HS-27A (cell line): Measurements from ENCODE around the gene FAIM.
"Not testable (repeated sequence)": the region's sequence is repeated elsewhere in the genome, so short reads cannot be mapped to it uniquely, and the experiment has no call there.

Experiments used
- DNase-seq: peaks from one replicate; pipeline ENCODE4 v3.0.0-alpha.2; 2012; ENCODE audit warnings: low read depth, missing footprints

FAIM gene

GRCh38 chr3:138608322-138609135, at the start of gene FAIM:
FAIM (plus strand) TSS chr3:138608771; CDS start chr3:138619727, 10,956 bp downstream.
- DNase-seq: no peak

GRCh38 chr3:138559134-138559533, 49.4 kb upstream of the FAIM start:
- no peak for DNase-seq

GRCh38 chr3:138560501-138560900, 48.1 kb upstream of the FAIM start:
- no peak for DNase-seq

- DNase-seq: not testable (repeated sequence)
These were observed 45.7 kb upstream of the FAIM start for GRCh38 chr3:138562902-138563301.

- not testable (repeated sequence) for DNase-seq
These were observed 42.3 kb upstream of the FAIM start for GRCh38 chr3:138566293-138566692.

- DNase-seq: no peak
These were observed 41.2 kb upstream of the FAIM start for GRCh38 chr3:138567403-138567802.

GRCh38 chr3:138569090-138569489, 39.5 kb upstream of the FAIM start:
- peak; percentile 2 for DNase-seq

- DNase-seq: not testable (repeated sequence)
These were observed 38.9 kb upstream of the FAIM start for GRCh38 chr3:138569624-138570023.

- DNase-seq: no peak
These were observed 35.4 kb upstream of the FAIM start for GRCh38 chr3:138573138-138573537.

GRCh38 chr3:138578141-138578540, 30.4 kb upstream of the FAIM start:
- DNase-seq: no peak

GRCh38 chr3:138578961-138579574, 29.5 kb upstream of the FAIM start:
- no peak for DNase-seq

GRCh38 chr3:138587374-138587773, 21.2 kb upstream of the FAIM start:
- DNase-seq: no peak

GRCh38 chr3:138588445-138588844, 20.1 kb upstream of the FAIM start:
- no peak for DNase-seq

- DNase-seq: no peak
These were observed 17.2 kb upstream of the FAIM start for GRCh38 chr3:138591392-138591791.

GRCh38 chr3:138593488-138594149, 15.0 kb upstream of the FAIM start:
- peak; percentile 17 for DNase-seq

- DNase-seq: peak; percentile 84
These were observed 14.2 kb upstream of the FAIM start, which contains the start of gene CEP70 for GRCh38 chr3:138594150-138594934. CEP70 (minus strand) TSS chr3:138594260; CDS start chr3:138572927, 21,333 bp downstream.

GRCh38 chr3:138594935-138595610, 13.5 kb upstream of the FAIM start:
- DNase-seq: no peak

GRCh38 chr3:138597186-138597976, 11.2 kb upstream of the FAIM start:
- DNase-seq: not testable (repeated sequence)

GRCh38 chr3:138598534-138598933, 10.0 kb upstream of the FAIM start:
- no peak for DNase-seq

- no peak for DNase-seq
These were observed 8.3 kb upstream of the FAIM start for GRCh38 chr3:138600100-138600745.
